ENCODE results near the gene SEC24C. TPM values are rescaled to one million over a fixed set of nuclear protein-coding genes. Genes with fewer than 3 reads are reported as not detected.

The SEC24C gene
- total and polyA plus RNA-seq, 2 of the 13 experiments (the other 11 are each of a cell fraction or from before 2014, with no cell fraction given): 63.1 to 66.4 TPM

GRCh38 chr10:73743905-73744663 lies at the start of gene SEC24C (continued):
- TF ChIP-seq, protein P1, sequence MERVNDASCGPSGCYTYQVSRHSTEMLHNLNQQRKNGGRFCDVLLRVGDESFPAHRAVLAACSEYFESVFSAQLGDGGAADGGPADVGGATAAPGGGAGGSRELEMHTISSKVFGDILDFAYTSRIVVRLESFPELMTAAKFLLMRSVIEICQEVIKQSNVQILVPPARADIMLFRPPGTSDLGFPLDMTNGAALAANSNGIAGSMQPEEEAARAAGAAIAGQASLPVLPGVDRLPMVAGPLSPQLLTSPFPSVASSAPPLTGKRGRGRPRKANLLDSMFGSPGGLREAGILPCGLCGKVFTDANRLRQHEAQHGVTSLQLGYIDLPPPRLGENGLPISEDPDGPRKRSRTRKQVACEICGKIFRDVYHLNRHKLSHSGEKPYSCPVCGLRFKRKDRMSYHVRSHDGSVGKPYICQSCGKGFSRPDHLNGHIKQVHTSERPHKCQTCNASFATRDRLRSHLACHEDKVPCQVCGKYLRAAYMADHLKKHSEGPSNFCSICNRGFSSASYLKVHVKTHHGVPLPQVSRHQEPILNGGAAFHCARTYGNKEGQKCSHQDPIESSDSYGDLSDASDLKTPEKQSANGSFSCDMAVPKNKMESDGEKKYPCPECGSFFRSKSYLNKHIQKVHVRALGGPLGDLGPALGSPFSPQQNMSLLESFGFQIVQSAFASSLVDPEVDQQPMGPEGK (CRISPR knock-in tag; IDR thresholded peaks at IDR 0.05): peak; percentile 93
- no peak for TF ChIP-seq ZBTB7A (CRISPR knock-in tag; IDR thresholded peaks at IDR 0.05)
- peak; percentile 96 for TF ChIP-seq THAP9 (CRISPR knock-in tag; IDR thresholded peaks at IDR 0.05; ENCODE audit: borderline replicate concordance)
- peak; percentile 62 for TF ChIP-seq HDAC1 (CRISPR knock-in tag; IDR thresholded peaks at IDR 0.05)
- TF ChIP-seq MTF1 (CRISPR knock-in tag; IDR thresholded peaks at IDR 0.05): no peak
- peak; percentile 49 for TF ChIP-seq HNRNPLL (IDR thresholded peaks at IDR 0.05; ENCODE audit: low read depth, low read length, poor library complexity, severe bottlenecking)
- peak; percentile 75; the same call in 1 of the 2 replicates for TF ChIP-seq ZNF280D (CRISPR knock-in tag; IDR thresholded peaks at IDR 0.05)
- peak; percentile 71 for TF ChIP-seq HDAC2 (CRISPR knock-in tag; IDR thresholded peaks at IDR 0.05)
- peak; percentile 52 for TF ChIP-seq MXD4 (CRISPR knock-in tag; IDR thresholded peaks at IDR 0.05)
- TF ChIP-seq SSRP1 (CRISPR knock-in tag; IDR thresholded peaks at IDR 0.05): 0 out of 2 replicates have a peak, but pooled peaks have one; percentile 26
- TF ChIP-seq ZZZ3 (CRISPR knock-in tag; IDR thresholded peaks at IDR 0.05; ENCODE audit: borderline replicate concordance): peak; percentile 92; the same call in 1 of the 2 replicates
- TF ChIP-seq FOXA3 (CRISPR knock-in tag; IDR thresholded peaks at IDR 0.05): peak; percentile 22; the same call in 1 of the 2 replicates
- TF ChIP-seq HNF4G (IDR thresholded peaks at IDR 0.05; ENCODE audit: borderline replicate concordance, low read depth, low read length): peak; percentile 19
- TF ChIP-seq HNF4G (CRISPR knock-in tag; IDR thresholded peaks at IDR 0.05; ENCODE audit: borderline replicate concordance, low read depth): no peak
- TF ChIP-seq, protein P2, sequence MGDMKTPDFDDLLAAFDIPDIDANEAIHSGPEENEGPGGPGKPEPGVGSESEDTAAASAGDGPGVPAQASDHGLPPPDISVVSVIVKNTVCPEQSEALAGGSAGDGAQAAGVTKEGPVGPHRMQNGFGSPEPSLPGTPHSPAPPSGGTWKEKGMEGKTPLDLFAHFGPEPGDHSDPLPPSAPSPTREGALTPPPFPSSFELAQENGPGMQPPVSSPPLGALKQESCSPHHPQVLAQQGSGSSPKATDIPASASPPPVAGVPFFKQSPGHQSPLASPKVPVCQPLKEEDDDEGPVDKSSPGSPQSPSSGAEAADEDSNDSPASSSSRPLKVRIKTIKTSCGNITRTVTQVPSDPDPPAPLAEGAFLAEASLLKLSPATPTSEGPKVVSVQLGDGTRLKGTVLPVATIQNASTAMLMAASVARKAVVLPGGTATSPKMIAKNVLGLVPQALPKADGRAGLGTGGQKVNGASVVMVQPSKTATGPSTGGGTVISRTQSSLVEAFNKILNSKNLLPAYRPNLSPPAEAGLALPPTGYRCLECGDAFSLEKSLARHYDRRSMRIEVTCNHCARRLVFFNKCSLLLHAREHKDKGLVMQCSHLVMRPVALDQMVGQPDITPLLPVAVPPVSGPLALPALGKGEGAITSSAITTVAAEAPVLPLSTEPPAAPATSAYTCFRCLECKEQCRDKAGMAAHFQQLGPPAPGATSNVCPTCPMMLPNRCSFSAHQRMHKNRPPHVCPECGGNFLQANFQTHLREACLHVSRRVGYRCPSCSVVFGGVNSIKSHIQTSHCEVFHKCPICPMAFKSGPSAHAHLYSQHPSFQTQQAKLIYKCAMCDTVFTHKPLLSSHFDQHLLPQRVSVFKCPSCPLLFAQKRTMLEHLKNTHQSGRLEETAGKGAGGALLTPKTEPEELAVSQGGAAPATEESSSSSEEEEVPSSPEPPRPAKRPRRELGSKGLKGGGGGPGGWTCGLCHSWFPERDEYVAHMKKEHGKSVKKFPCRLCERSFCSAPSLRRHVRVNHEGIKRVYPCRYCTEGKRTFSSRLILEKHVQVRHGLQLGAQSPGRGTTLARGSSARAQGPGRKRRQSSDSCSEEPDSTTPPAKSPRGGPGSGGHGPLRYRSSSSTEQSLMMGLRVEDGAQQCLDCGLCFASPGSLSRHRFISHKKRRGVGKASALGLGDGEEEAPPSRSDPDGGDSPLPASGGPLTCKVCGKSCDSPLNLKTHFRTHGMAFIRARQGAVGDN (CRISPR knock-in tag; IDR thresholded peaks at IDR 0.05): peak; percentile 90
- TF ChIP-seq NR2F6 (IDR thresholded peaks at IDR 0.05): peak; percentile 98
- TF ChIP-seq NR2F6 (CRISPR knock-in tag; IDR thresholded peaks at IDR 0.05): peak; percentile 95
- TF ChIP-seq ERF (CRISPR knock-in tag; IDR thresholded peaks at IDR 0.05): peak; percentile 46; the same call in 1 of the 2 replicates

Measured in HepG2 (cell line).